Pancreas (tissue), 10 donors: ENCODE results near the gene ATXN1L. TPM values are rescaled to one million over a fixed set of nuclear protein-coding genes. Genes with fewer than 3 reads are reported as not detected.
"Not testable (repeated sequence)": the region's sequence is repeated elsewhere in the genome, so short reads cannot be mapped to it uniquely, and the experiment has no call there.

ENCODE experiments used
- ATAC-seq, 4 donors: fragments of 200-7000 bp; cut with Tn5 transposase; one replicate each; pipeline versions ENCODE4 v1.8.0 to v1.9.1; 2020; ENCODE audit warnings: mild to moderate bottlenecking in 4 of 4, moderate library complexity in 4 of 4
- DNase-seq, 6 donors: peaks; one replicate each; pipeline ENCODE4 v3.0.0-alpha.2; 2020
- FAIRE-seq: peaks from 2 replicates; lab custom pipeline; 2012; peaks lifted over from hg19 to GRCh38; lab: Jason Lieb, UNC
- H3K27ac ChIP-seq, 4 donors: fragments of 200-600 bp; sonication (generic); 1 replicate in 3 of 4; 2 replicates in 1 of 4; pipeline versions ENCODE4 v1.5.0 to v1.8.0; 2020
- H3K27me3 ChIP-seq, 4 donors: fragments of 200-600 bp; one replicate each; pipeline ENCODE4 v1.8.0; 2021
- H3K36me3 ChIP-seq, 3 donors: fragments of 200-600 bp; sonication (generic) in 1 of 3; one replicate each; pipeline versions ENCODE4 v1.5.0 to v1.8.0; 2020 to 2021
- H3K4me1 ChIP-seq, 3 donors: fragments of 200-600 bp; one replicate each; pipeline ENCODE4 v1.8.0; 2021
- H3K4me3 ChIP-seq, 4 donors: fragments of 200-600 bp; sonication (generic) in 2 of 4; one replicate each; pipeline versions ENCODE4 v1.5.0 to v1.8.0; 2020 to 2021
- H3K9me3 ChIP-seq, 4 donors: fragments of 200-600 bp; one replicate each; pipeline ENCODE4 v1.8.0; 2021
- WGBS, 2 donors: extraction: QIAGEN DNeasy Blood & Tissue Kit; methylation state at CpG; one replicate each; pipeline ENCODE4 v1.1.7; 2013; 5-methylcytosine and 5-hydroxymethylcytosine counted together
- intact Hi-C, 3 donors: fragments of 100-400 bp; cut with DNase I; formaldehyde crosslinking; loops; one replicate each; pipeline versions ENCODE4 v1.11.1 to v1.14.2; 2022
- polyA plus RNA-seq, 2 donors: library from polyadenylated mRNA; stranded (reverse); fragments of 200-250 nt; gene quantifications; one replicate each; pipeline ENCODE4 v1.2.3, GENCODE V29; 2013
- total RNA-seq, 6 donors: library from RNA; stranded (reverse); fragmentation: NEBNext Ultra II Directional in 4 of 6; extraction: Animal tissue kit (Norgen Biotek cat#: 25700) in 4 of 6; gene quantifications; one replicate each; pipeline versions ENCODE4 v1.2.1 to v1.2.4, GENCODE V29; 2021 to 2023
- TF ChIP-seq, protein P1 (sequence below), 4 donors: fragments of 200-600 bp; sonication (generic) in 3 of 4; IDR thresholded peaks; one replicate each; pipeline versions ENCODE4 v1.5.0 to v1.8.0; 2021; ENCODE audit warnings: antibody characterized with exemption in 4 of 4
- donor health status: healthy with polysubstance abuse.
- donor health status: DM: no; HTN: no; CAD: no; lungs with moderate emphysema.
- donor health status: DM: no; HTN: no; CAD: no.
- donor health status: control.
- donor health status: control.
- donor health status: Bipolar disorder and iron deficiency.
- donor health status: DM: yes; HTN: yes; CAD: no.
- donor health status: DM: no; HTN: no; CAD: no.
- donor health status: DM: no; HTN: no; CAD: no.
- donor health status: DM: yes; HTN: yes; CAD: no.

The ATXN1L gene
- total and polyA plus RNA-seq, 8 donors = 5.5 to 17.4 (median 11.6) TPM

DNA sequence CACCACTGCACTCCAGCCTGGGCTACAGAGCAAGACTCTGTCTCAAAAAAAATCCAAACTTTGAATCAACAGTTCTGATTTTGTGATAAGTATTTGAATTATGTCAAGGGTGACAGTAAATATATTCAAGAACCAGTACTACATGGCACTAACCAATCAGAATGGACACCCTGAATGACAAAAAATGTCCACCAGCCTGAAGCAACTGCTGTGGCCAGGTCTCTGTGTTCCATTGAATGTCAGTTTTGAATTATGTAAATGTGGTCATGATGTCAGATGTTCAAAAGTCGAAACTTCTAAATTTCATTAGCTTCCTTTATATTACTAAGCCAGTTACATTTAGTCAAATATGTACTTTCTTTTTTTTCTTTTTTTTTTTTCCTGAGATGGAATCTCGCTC is 15.4 kb upstream of the ATXN1L start:
- 81 to 86% methylated on average over 2 of the region's 2 CpGs for WGBS, 2 donors
- TF ChIP-seq, protein P1, sequence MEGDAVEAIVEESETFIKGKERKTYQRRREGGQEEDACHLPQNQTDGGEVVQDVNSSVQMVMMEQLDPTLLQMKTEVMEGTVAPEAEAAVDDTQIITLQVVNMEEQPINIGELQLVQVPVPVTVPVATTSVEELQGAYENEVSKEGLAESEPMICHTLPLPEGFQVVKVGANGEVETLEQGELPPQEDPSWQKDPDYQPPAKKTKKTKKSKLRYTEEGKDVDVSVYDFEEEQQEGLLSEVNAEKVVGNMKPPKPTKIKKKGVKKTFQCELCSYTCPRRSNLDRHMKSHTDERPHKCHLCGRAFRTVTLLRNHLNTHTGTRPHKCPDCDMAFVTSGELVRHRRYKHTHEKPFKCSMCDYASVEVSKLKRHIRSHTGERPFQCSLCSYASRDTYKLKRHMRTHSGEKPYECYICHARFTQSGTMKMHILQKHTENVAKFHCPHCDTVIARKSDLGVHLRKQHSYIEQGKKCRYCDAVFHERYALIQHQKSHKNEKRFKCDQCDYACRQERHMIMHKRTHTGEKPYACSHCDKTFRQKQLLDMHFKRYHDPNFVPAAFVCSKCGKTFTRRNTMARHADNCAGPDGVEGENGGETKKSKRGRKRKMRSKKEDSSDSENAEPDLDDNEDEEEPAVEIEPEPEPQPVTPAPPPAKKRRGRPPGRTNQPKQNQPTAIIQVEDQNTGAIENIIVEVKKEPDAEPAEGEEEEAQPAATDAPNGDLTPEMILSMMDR (IDR thresholded peaks at IDR 0.05) = no peak
- Histone ChIP-seq H3K9me3 (no peaks in the 10 kb centered on the region), H3K36me3 (no peaks in the 10 kb centered on the region), H3K4me3 (no peak overlapping the region), H3K27me3 (no peaks in the 10 kb centered on the region), H3K4me1 (no peaks in the 10 kb centered on the region), H3K27ac (no peak overlapping the region)
- DNase-seq (no peak), FAIRE-seq (no peak), ATAC-seq (no peak)
- intact Hi-C loops = no loop called here

DNA sequence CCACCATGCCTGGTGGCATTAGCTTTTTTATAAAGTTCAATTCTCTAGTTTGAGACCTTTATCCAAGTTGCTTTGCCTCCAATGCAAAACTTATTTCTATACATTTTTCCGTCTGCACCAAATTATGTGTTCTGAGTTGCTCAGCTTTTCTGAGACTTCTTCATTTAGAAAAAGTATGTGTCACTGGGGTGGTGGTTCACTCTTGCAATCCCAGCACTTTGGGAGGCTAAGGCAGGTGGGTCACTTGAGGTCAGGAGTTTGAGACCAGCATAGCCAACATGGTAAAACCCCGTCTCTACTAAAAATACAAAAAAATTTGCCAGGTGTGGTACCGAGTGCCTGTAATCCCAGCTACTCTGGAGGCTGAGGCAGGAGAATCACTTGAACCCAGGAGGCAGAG is 14.1 kb upstream of the ATXN1L start:
- H3K4me1 ChIP-seq, H3K27ac ChIP-seq, H3K36me3 ChIP-seq, H3K4me3 ChIP-seq, H3K27me3 ChIP-seq, DNase-seq, FAIRE-seq, ATAC-seq, intact Hi-C loops, H3K9me3 ChIP-seq: not testable (repeated sequence)
- 74 to 85% methylated on average over 3 of the region's 3 CpGs for WGBS, 2 donors

- H3K4me3 ChIP-seq, H3K27ac ChIP-seq, H3K36me3 ChIP-seq, FAIRE-seq, H3K27me3 ChIP-seq, ATAC-seq, H3K4me1 ChIP-seq, intact Hi-C loops, DNase-seq, H3K9me3 ChIP-seq: not testable (repeated sequence)
- 89 to 92% methylated on average over 2 of the region's 2 CpGs for WGBS, 2 donors
Observed at GRCh38 chr16:71832112-71832511, 13.7 kb upstream of the ATXN1L start.

DNA sequence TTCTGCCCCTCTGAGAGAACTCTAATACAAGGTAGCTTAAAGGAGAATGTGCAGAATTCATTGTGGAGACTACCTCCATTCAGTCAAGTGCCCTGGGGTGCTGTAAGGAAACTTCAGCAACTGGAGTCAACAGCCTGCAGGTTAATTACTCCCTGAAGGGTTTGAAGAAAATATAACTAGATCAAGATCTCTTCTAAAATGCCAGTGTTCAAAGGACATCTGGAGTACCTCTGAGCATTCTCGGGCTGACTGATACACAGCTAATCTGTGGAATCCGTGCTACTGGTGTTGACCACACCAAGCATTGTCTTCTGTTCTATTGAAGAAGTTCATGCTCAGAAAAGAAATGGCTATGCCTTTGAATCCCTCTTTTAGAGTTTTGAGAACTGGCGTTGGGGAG is 11.5 kb upstream of the ATXN1L start:
- WGBS, 2 donors = 55 to 60% methylated on average over 3 of the region's 3 CpGs
- Histone ChIP-seq H3K36me3 (no peaks in the 10 kb centered on the region), H3K4me1 (no peaks in the 10 kb centered on the region), H3K27me3 (no peaks in the 10 kb centered on the region), H3K4me3 (no peak overlapping the region), H3K27ac (no peak overlapping the region), H3K9me3 (no peaks in the 10 kb centered on the region)
- no peak for FAIRE-seq
- no peak for DNase-seq
- intact Hi-C loops = no loop called here
- TF ChIP-seq, protein P1 (IDR thresholded peaks at IDR 0.05) = no peak
- ATAC-seq = no peak

- H3K27ac ChIP-seq = no peak overlapping the region
- TF ChIP-seq, protein P1 (IDR thresholded peaks at IDR 0.05) = no peak
- DNase-seq (no peak), ATAC-seq (no peak), FAIRE-seq (no peak)
- WGBS, 2 donors = 78 to 79% methylated on average over 3 of the region's 3 CpGs
- no peaks in the 10 kb centered on the region for H3K4me1 ChIP-seq
- H3K4me3 ChIP-seq = no peak overlapping the region
- no peaks in the 10 kb centered on the region for H3K9me3 ChIP-seq
- H3K27me3 ChIP-seq = no peaks in the 10 kb centered on the region
- H3K36me3 ChIP-seq = no peaks in the 10 kb centered on the region
- intact Hi-C loops = no loop called here
Observed at GRCh38 chr16:71837150-71837549, 8.6 kb upstream of the ATXN1L start.

- DNase-seq = no peak
- Histone ChIP-seq H3K9me3 (no peaks in the 10 kb centered on the region), H3K36me3 (no peaks in the 10 kb centered on the region), H3K4me1 (no peaks in the 10 kb centered on the region), H3K27ac (peak overlapping the region in 2 of 4 donors; percentile 25 to 46), H3K27me3 (no peaks in the 10 kb centered on the region), H3K4me3 (no peak overlapping the region)
- FAIRE-seq = no peak
- intact Hi-C loops = no loop called here
- 29 to 37% methylated on average over 7 of the region's 7 CpGs for WGBS, 2 donors
- TF ChIP-seq, protein P1 (IDR thresholded peaks at IDR 0.05) = no peak
- ATAC-seq = peak in 3 of 4 donors; percentile 22 to 75 (median 49)
Observed at GRCh38 chr16:71840052-71840451, 5.7 kb upstream of the ATXN1L start.
